ENCODE measurements around the gene DEPDC7.

DEPDC7 gene

GRCh38 chr11:33021937-33022336 lies 6.3 kb downstream of the DEPDC7 start:
- H3K36me3 ChIP-seq (ENCODE audit: insufficient read depth), result no peaks in the 10 kb centered on the region
- H3K27me3 ChIP-seq (ENCODE audit: insufficient read depth, low read depth), result no peaks in the 10 kb centered on the region
- no peaks in the 10 kb centered on the region for H3K4me1 ChIP-seq (ENCODE audit: low read depth, poor library complexity, severe bottlenecking)
- H3K4me2 ChIP-seq, result no peak overlapping the region
- no peaks in the 10 kb centered on the region for H4K20me1 ChIP-seq (ENCODE audit: insufficient read depth)
- no peak overlapping the region for H2AFZ ChIP-seq (ENCODE audit: low read depth)
- H3K9ac ChIP-seq, result no peak overlapping the region
- no peaks in the 10 kb centered on the region for H3K79me2 ChIP-seq (ENCODE audit: insufficient read depth, low read depth)
- TF ChIP-seq CTCF (conservative IDR thresholded peaks at IDR 0.05; ENCODE audit: low read depth, low read length), result no peak
- no peak overlapping the region for H3K4me3 ChIP-seq (IDR thresholded peaks at IDR 0.05; ENCODE audit: insufficient read depth, low read depth, low read length)
- H3K27ac ChIP-seq, result no peak overlapping the region

GRCh38 chr11:33025339-33025722 lies 9.7 kb downstream of the DEPDC7 start:
- no peaks in the 10 kb centered on the region for H4K20me1 ChIP-seq (ENCODE audit: insufficient read depth)
- H3K4me3 ChIP-seq (IDR thresholded peaks at IDR 0.05; ENCODE audit: insufficient read depth, low read depth, low read length), result no peak overlapping the region
- no peak overlapping the region for H3K9ac ChIP-seq

GRCh38 chr11:33027233-33027632 lies 11.6 kb downstream of the DEPDC7 start:
- H3K36me3 ChIP-seq (ENCODE audit: insufficient read depth), result no peaks in the 10 kb centered on the region
- no peak overlapping the region for H3K4me2 ChIP-seq
- H3K4me3 ChIP-seq (IDR thresholded peaks at IDR 0.05; ENCODE audit: insufficient read depth, low read depth, low read length), result no peak overlapping the region
- H2AFZ ChIP-seq (ENCODE audit: low read depth), result no peak overlapping the region
- TF ChIP-seq CTCF (conservative IDR thresholded peaks at IDR 0.05; ENCODE audit: low read depth, low read length), result no peak
- no peak overlapping the region for H3K27ac ChIP-seq
- no peak overlapping the region for H3K9ac ChIP-seq
- H3K4me1 ChIP-seq (ENCODE audit: low read depth, poor library complexity, severe bottlenecking), result no peaks in the 10 kb centered on the region
- no peaks in the 10 kb centered on the region for H4K20me1 ChIP-seq (ENCODE audit: insufficient read depth)
- H3K27me3 ChIP-seq (ENCODE audit: insufficient read depth, low read depth), result no peaks in the 10 kb centered on the region
- H3K79me2 ChIP-seq (ENCODE audit: insufficient read depth, low read depth), result no peaks in the 10 kb centered on the region

More at GRCh38 chr11:33025339-33025722, 9.7 kb downstream of the DEPDC7 start:
- no peaks in the 10 kb centered on the region for H3K79me2 ChIP-seq (ENCODE audit: insufficient read depth, low read depth)
- no peaks in the 10 kb centered on the region for H3K27me3 ChIP-seq (ENCODE audit: insufficient read depth, low read depth)
- no peak overlapping the region for H2AFZ ChIP-seq (ENCODE audit: low read depth)
- no peak for TF ChIP-seq CTCF (conservative IDR thresholded peaks at IDR 0.05; ENCODE audit: low read depth, low read length)
- no peaks in the 10 kb centered on the region for H3K36me3 ChIP-seq (ENCODE audit: insufficient read depth)
- H3K4me1 ChIP-seq (ENCODE audit: low read depth, poor library complexity, severe bottlenecking), result no peaks in the 10 kb centered on the region
- no peak overlapping the region for H3K27ac ChIP-seq
- no peak overlapping the region for H3K4me2 ChIP-seq

GRCh38 chr11:33027846-33028536 lies 12.3 kb downstream of the DEPDC7 start:
- Histone ChIP-seq H3K9ac (no peak overlapping the region), H3K36me3 (ENCODE audit: insufficient read depth) (no peaks in the 10 kb centered on the region), H3K4me3 (IDR thresholded peaks at IDR 0.05; ENCODE audit: insufficient read depth, low read depth, low read length) (no peak overlapping the region), H3K4me1 (ENCODE audit: low read depth, poor library complexity, severe bottlenecking) (no peaks in the 10 kb centered on the region), H3K27me3 (ENCODE audit: insufficient read depth, low read depth) (no peaks in the 10 kb centered on the region), H4K20me1 (ENCODE audit: insufficient read depth) (no peaks in the 10 kb centered on the region), H2AFZ (ENCODE audit: low read depth) (no peak overlapping the region), H3K4me2 (no peak overlapping the region), H3K79me2 (ENCODE audit: insufficient read depth, low read depth) (no peaks in the 10 kb centered on the region), H3K27ac (no peak overlapping the region)
- no peak for TF ChIP-seq CTCF (conservative IDR thresholded peaks at IDR 0.05; ENCODE audit: low read depth, low read length)
